WERI-Rb-1 (cell line): ENCODE data around the gene CLEC2L.

ENCODE experiments used
- DNase-seq: peaks from one replicate; pipeline ENCODE4 v3.0.0-alpha.2; 2020
- H3K27ac ChIP-seq: fragments of 250-450 bp; sonication (Bioruptor Pico); 2 replicates; pipeline ENCODE4 v1.5.1; 2020; ENCODE audit warnings: mild to moderate bottlenecking, moderate library complexity
- H3K27me3 ChIP-seq: fragments of 250-450 bp; sonication (Bioruptor Pico); 2 replicates; pipeline ENCODE4 v1.5.1; 2021; ENCODE audit warnings: mild to moderate bottlenecking, low read depth, moderate library complexity; ENCODE audit not compliant: insufficient read depth, severe bottlenecking
- H3K36me3 ChIP-seq: fragments of 250-450 bp; sonication (Bioruptor Pico); 2 replicates; pipeline ENCODE4 v1.5.1; 2020; ENCODE audit warnings: mild to moderate bottlenecking, moderate library complexity
- H3K4me3 ChIP-seq: 2 replicates; pipeline ENCODE4 v1.5.1; 2011; ENCODE audit warnings: low read depth, mild to moderate bottlenecking, control low read depth, low read length
- H3K9me3 ChIP-seq: fragments of 250-450 bp; sonication (Bioruptor Pico); 2 replicates; pipeline ENCODE4 v1.5.1; 2021; ENCODE audit warnings: mild to moderate bottlenecking, moderate library complexity; ENCODE audit not compliant: severe bottlenecking
- CTCF ChIP-seq: IDR thresholded peaks from 2 replicates; pipeline ENCODE4 v1.5.1; 2011; ENCODE audit warnings: low read depth, mild to moderate bottlenecking, control low read depth, inconsistent platforms, low read length

Gene CLEC2L

GRCh38 chr7:139509535-139509934 lies 13.9 kb upstream of the CLEC2L start:
- no peaks in the 10 kb centered on the region for H3K27me3 ChIP-seq
- TF ChIP-seq CTCF, result no peak
- H3K4me3 ChIP-seq, result no peak overlapping the region
- DNase-seq, result no peak
- no peaks in the 10 kb centered on the region for H3K36me3 ChIP-seq
- H3K27ac ChIP-seq, result no peak overlapping the region
- no peaks in the 10 kb centered on the region for H3K9me3 ChIP-seq

- no peak overlapping the region for H3K27ac ChIP-seq
- DNase-seq, result no peak
- no peak for TF ChIP-seq CTCF
- no peaks in the 10 kb centered on the region for H3K9me3 ChIP-seq
- no peak overlapping the region for H3K4me3 ChIP-seq
- no peaks in the 10 kb centered on the region for H3K36me3 ChIP-seq
- H3K27me3 ChIP-seq, result no peaks in the 10 kb centered on the region
Observed at GRCh38 chr7:139511315-139511714, 12.2 kb upstream of the CLEC2L start.

- DNase-seq, result no peak
- no peak for TF ChIP-seq CTCF
- Histone ChIP-seq H3K27me3 (no peaks in the 10 kb centered on the region), H3K36me3 (no peaks in the 10 kb centered on the region), H3K27ac (no peak overlapping the region), H3K4me3 (no peak overlapping the region), H3K9me3 (no peaks in the 10 kb centered on the region)
Observed at GRCh38 chr7:139515266-139515665, 8.2 kb upstream of the CLEC2L start.

- TF ChIP-seq CTCF, result no peak
- no peak for DNase-seq
- Histone ChIP-seq H3K9me3 (no peaks in the 10 kb centered on the region), H3K36me3 (no peaks in the 10 kb centered on the region), H3K27me3 (no peaks in the 10 kb centered on the region), H3K4me3 (no peak overlapping the region), H3K27ac (no peak overlapping the region)
Observed at GRCh38 chr7:139521439-139521838, 2.0 kb upstream of the CLEC2L start.

- Histone ChIP-seq H3K27me3 (no peaks in the 10 kb centered on the region), H3K36me3 (no peaks in the 10 kb centered on the region), H3K9me3 (no peaks in the 10 kb centered on the region), H3K4me3 (no peak overlapping the region), H3K27ac (no peak overlapping the region)
- no peak for DNase-seq
- no peak for TF ChIP-seq CTCF
Observed at GRCh38 chr7:139522830-139523198, 671 bp upstream of the CLEC2L start.

GRCh38 chr7:139523968-139524815 lies 707 bp downstream of the CLEC2L start:
- Histone ChIP-seq H3K36me3 (no peaks in the 10 kb centered on the region), H3K4me3 (no peak overlapping the region), H3K27ac (no peak overlapping the region), H3K27me3 (no peaks in the 10 kb centered on the region), H3K9me3 (no peaks in the 10 kb centered on the region)
- no peak for DNase-seq
- no peak for TF ChIP-seq CTCF
